Fibroblast of lung (primary cell): ENCODE data around the gene CRTAP.

Experiments used
- EZH2 ChIP-seq: IDR thresholded peaks from 2 replicates; pipeline ENCODE4 v1.5.1; 2012; ENCODE audit warnings: low read length, control low read depth, mild to moderate bottlenecking; ENCODE audit errors: missing control alignments
- TF ChIP-seq, protein P1 (sequence below), 2 donors: IDR thresholded peaks in 1 of 2; conservative IDR thresholded peaks in 1 of 2; 1 replicate in 1 of 2; 2 replicates in 1 of 2; pipeline ENCODE4 v1.5.1; 2011 to 2012; ENCODE audit warnings: low read length in 2 of 2, control low read depth in 1 of 2, inconsistent platforms in 1 of 2, low read depth in 1 of 2, mild to moderate bottlenecking in 1 of 2

DNA sequence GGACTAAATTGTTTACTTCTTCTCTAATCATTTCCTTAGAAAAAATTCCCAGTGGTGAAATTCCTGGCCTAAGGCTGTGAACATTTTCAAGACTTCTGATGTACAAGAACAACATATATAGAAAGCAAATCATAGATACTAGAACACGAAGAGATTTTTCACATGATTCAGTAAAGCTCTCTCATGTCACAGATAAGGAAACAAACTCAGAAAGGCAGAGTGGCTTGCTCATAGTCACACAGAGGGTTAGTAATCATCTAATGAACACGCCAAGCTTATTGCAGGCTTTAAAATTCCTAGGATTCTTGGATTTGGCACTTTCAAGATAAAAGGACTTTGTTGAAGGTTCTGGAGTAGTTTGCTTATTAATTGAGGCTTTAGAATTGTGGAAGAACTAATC, 26.2 kb downstream of the CRTAP start:
- TF ChIP-seq, protein P1, sequence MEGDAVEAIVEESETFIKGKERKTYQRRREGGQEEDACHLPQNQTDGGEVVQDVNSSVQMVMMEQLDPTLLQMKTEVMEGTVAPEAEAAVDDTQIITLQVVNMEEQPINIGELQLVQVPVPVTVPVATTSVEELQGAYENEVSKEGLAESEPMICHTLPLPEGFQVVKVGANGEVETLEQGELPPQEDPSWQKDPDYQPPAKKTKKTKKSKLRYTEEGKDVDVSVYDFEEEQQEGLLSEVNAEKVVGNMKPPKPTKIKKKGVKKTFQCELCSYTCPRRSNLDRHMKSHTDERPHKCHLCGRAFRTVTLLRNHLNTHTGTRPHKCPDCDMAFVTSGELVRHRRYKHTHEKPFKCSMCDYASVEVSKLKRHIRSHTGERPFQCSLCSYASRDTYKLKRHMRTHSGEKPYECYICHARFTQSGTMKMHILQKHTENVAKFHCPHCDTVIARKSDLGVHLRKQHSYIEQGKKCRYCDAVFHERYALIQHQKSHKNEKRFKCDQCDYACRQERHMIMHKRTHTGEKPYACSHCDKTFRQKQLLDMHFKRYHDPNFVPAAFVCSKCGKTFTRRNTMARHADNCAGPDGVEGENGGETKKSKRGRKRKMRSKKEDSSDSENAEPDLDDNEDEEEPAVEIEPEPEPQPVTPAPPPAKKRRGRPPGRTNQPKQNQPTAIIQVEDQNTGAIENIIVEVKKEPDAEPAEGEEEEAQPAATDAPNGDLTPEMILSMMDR (conservative IDR thresholded peaks at IDR 0.05 in 1 of 2, IDR thresholded peaks at IDR 0.05 in 1 of 2; ENCODE audit: low read depth in 1 of 2, low read length in 2 of 2): no peak
- TF ChIP-seq EZH2: no peak
